Measurements from ENCODE around the gene ZNF423. TPM values are rescaled to one million over a fixed set of nuclear protein-coding genes. Genes with fewer than 3 reads are reported as not detected.

The ZNF423 gene
- total RNA-seq, 2 experiments from 2014 or later: not detected

DNA sequence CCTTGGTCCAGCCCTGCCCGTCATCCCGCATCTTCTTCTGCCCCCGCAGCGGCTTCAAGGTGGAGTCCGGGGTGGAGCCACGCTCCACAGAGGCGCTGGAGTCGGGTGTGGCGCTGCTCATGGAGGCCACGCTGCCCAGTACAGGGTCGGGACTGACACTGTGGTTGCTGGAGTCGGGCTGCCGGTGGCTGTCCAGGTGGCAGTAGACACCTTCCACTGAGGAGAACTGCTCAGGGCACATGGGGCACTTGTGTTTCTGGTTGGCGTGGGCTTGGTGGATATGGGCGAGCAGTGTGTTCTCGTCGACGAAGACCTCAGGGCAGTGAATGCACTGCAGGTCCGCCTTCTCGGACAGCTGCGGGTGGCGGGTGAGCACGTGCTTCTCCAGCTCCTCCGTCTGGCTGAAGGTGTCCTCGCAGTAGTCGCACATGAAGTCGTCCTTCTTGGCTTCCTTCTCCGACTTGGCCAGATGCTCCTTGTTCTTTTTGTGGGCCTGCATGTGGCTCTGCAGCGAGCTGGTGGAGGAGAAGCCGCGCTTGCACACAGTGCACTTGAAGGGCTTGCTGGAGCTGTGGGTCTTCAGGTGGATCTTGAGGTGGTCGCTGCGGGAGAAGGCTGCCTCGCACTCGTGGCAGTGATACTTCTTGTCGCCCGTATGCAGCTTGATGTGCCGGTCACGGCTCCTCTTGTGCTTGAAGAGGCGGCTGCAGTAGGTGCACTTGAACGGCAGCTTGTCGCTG lies 217.8 kb downstream of the ZNF423 start:
- Mint-ChIP-seq H3K4me3 (no peak overlapping the region), H3K4me1 (ENCODE audit: low read depth) (no peaks in the 10 kb centered on the region), H3K27me3 (no peaks in the 10 kb centered on the region), H3K9me3 (no peaks in the 10 kb centered on the region), H3K27ac (no peak overlapping the region), H3K36me3 (ENCODE audit: low read depth) (no peaks in the 10 kb centered on the region)
- ATAC-seq (no peak), DNase-seq (no peak)
- CTCF ChIA-PET: no interaction called here
- TF ChIP-seq, protein P1, sequence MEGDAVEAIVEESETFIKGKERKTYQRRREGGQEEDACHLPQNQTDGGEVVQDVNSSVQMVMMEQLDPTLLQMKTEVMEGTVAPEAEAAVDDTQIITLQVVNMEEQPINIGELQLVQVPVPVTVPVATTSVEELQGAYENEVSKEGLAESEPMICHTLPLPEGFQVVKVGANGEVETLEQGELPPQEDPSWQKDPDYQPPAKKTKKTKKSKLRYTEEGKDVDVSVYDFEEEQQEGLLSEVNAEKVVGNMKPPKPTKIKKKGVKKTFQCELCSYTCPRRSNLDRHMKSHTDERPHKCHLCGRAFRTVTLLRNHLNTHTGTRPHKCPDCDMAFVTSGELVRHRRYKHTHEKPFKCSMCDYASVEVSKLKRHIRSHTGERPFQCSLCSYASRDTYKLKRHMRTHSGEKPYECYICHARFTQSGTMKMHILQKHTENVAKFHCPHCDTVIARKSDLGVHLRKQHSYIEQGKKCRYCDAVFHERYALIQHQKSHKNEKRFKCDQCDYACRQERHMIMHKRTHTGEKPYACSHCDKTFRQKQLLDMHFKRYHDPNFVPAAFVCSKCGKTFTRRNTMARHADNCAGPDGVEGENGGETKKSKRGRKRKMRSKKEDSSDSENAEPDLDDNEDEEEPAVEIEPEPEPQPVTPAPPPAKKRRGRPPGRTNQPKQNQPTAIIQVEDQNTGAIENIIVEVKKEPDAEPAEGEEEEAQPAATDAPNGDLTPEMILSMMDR (IDR thresholded peaks at IDR 0.05): no peak
- POLR2A ChIA-PET: no interaction called here
- intact Hi-C loops (cut with micrococcal nuclease): no loop called here

- no peaks in the 10 kb centered on the region for H3K27me3 Mint-ChIP-seq
- no peaks in the 10 kb centered on the region for H3K36me3 Mint-ChIP-seq (ENCODE audit: low read depth)
- intact Hi-C loops (cut with micrococcal nuclease): no loop called here
- ChIA-PET POLR2A (no interaction called here), CTCF (no interaction called here)
- no peaks in the 10 kb centered on the region for H3K4me1 Mint-ChIP-seq (ENCODE audit: low read depth)
- no peaks in the 10 kb centered on the region for H3K9me3 Mint-ChIP-seq
- TF ChIP-seq, protein P1 (IDR thresholded peaks at IDR 0.05): no peak
- no peak for DNase-seq
- no peak overlapping the region for H3K4me3 Mint-ChIP-seq
- no peak overlapping the region for H3K27ac Mint-ChIP-seq
- no peak for ATAC-seq
Observed at GRCh38 chr16:49637511-49637910, 218.4 kb downstream of the ZNF423 start.

GRCh38 chr16:49636608-49637007 lies 219.3 kb downstream of the ZNF423 start:
- Mint-ChIP-seq H3K27me3 (no peaks in the 10 kb centered on the region), H3K4me3 (no peak overlapping the region), H3K4me1 (ENCODE audit: low read depth) (no peaks in the 10 kb centered on the region), H3K36me3 (ENCODE audit: low read depth) (no peaks in the 10 kb centered on the region), H3K27ac (no peak overlapping the region), H3K9me3 (no peaks in the 10 kb centered on the region)
- ChIA-PET POLR2A (no interaction called here), CTCF (no interaction called here)
- ATAC-seq (no peak), DNase-seq (no peak)
- intact Hi-C loops (cut with micrococcal nuclease): no loop called here
- TF ChIP-seq, protein P1 (IDR thresholded peaks at IDR 0.05): no peak

DNA sequence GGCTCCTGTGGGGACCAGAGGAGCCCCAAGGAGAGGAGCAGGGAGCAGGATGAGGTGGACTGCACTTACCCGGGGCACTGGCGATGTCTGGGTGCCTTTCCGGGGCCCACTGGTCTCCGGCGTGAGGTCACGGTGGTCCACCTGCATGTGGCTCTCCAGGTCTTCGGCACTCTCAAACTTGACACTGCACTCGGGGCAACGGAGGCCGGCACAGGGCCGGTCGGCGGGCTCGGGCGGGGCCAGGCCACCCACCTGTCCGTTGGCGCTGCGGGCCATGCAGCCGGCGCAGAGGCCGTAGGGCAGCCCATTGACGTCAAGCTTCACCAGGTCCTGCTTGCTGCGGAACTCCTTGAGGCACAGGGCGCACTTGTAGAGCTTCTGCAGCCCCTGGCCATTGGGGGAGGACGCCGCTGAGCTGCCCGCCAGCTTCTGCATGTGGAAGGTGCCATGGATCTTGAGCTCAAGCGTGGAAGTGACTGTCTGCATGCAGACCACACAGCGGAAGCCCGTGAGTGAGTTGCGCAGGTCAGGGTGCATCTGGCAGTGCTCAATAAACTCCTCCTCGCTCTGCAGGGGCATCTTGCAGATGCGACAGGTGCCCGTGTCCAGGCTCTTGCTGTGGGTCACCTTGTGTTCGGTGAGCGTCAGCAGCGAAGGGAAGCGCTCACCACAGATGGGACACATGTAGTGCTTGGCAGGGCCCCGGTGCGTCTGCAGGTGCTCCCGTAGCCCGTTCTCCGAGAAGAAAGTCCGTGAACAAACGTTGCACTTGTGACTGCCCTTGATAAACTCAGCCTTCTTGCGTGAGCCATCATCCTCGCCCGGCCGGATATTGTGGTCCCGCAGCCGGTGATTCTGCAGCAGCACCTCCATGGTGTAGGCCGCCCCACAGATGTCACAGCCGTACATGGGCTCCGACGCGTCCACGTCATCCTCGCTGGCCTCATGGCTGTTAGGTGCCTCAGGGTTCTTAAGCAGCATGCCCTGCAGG lies 220.0 kb downstream of the ZNF423 start:
- no peaks in the 10 kb centered on the region for H3K4me1 Mint-ChIP-seq (ENCODE audit: low read depth)
- ChIA-PET POLR2A (no interaction called here), CTCF (no interaction called here)
- H3K9me3 Mint-ChIP-seq: no peaks in the 10 kb centered on the region
- intact Hi-C loops (cut with micrococcal nuclease): no loop called here
- DNase-seq (no peak), ATAC-seq (no peak)
- TF ChIP-seq, protein P1 (IDR thresholded peaks at IDR 0.05): no peak
- H3K27me3 Mint-ChIP-seq: no peaks in the 10 kb centered on the region
- H3K27ac Mint-ChIP-seq: no peak overlapping the region
- H3K36me3 Mint-ChIP-seq (ENCODE audit: low read depth): no peaks in the 10 kb centered on the region
- H3K4me3 Mint-ChIP-seq: no peak overlapping the region

- TF ChIP-seq, protein P1 (IDR thresholded peaks at IDR 0.05): no peak
- Mint-ChIP-seq H3K9me3 (no peaks in the 10 kb centered on the region), H3K4me3 (no peak overlapping the region), H3K27ac (no peak overlapping the region), H3K36me3 (ENCODE audit: low read depth) (no peaks in the 10 kb centered on the region), H3K4me1 (ENCODE audit: low read depth) (no peaks in the 10 kb centered on the region), H3K27me3 (no peaks in the 10 kb centered on the region)
- intact Hi-C loops (cut with micrococcal nuclease): no loop called here
- DNase-seq (no peak), ATAC-seq (no peak)
- POLR2A ChIA-PET: interaction anchor here (0.6 kb wide), 1 partner anchor 190 kb away, joined by 3 read pairs; no protein-coding TSS in a partner anchor
- CTCF ChIA-PET: interaction anchor here (0.6 kb wide), 1 partner anchor 389 kb away, joined by 4 read pairs; no protein-coding TSS in a partner anchor
Observed at GRCh38 chr16:49635009-49635350, 220.9 kb downstream of the ZNF423 start.

Measured in activated CD8-positive, alpha-beta T cell treated with anti-CD3 and anti-CD28 coated beads for 36 hours (primary cell).